GM12874 (cell line): Measurements from ENCODE around the gene LRRC4.

Source experiments
- TF ChIP-seq, protein P1 (sequence below): IDR thresholded peaks from 2 replicates; pipeline ENCODE4 v1.5.1; 2011; ENCODE audit warnings: low read depth, mild to moderate bottlenecking, control low read depth, low read length, moderate library complexity; ENCODE audit not compliant: insufficient read depth

The LRRC4 gene

DNA sequence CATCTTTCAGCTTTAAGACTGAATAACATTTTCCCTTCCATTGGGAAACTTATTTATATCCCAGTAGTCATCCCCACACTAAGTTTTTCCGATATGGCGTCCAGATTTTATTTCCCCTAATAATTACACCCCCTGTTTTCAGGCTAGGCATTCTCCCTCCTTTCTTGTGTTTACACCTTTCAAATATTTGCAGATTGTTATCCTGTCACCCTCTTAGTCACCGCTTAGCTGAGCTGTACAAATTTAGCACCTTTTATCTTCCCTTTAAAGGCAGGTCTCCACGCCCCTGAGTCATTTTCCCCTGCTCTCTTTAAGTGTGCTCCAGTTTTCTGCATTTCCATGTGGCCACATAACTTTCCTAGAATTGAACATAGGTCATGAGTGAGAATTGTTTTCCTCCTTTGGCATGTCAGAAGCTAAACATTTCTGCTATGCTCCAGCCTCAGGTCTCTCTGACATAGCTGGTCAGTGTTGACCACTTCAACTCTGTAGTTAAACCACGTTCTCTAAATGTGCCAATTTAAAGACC lies 47.4 kb downstream of the LRRC4 start:
- TF ChIP-seq, protein P1, sequence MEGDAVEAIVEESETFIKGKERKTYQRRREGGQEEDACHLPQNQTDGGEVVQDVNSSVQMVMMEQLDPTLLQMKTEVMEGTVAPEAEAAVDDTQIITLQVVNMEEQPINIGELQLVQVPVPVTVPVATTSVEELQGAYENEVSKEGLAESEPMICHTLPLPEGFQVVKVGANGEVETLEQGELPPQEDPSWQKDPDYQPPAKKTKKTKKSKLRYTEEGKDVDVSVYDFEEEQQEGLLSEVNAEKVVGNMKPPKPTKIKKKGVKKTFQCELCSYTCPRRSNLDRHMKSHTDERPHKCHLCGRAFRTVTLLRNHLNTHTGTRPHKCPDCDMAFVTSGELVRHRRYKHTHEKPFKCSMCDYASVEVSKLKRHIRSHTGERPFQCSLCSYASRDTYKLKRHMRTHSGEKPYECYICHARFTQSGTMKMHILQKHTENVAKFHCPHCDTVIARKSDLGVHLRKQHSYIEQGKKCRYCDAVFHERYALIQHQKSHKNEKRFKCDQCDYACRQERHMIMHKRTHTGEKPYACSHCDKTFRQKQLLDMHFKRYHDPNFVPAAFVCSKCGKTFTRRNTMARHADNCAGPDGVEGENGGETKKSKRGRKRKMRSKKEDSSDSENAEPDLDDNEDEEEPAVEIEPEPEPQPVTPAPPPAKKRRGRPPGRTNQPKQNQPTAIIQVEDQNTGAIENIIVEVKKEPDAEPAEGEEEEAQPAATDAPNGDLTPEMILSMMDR, result no peak

DNA sequence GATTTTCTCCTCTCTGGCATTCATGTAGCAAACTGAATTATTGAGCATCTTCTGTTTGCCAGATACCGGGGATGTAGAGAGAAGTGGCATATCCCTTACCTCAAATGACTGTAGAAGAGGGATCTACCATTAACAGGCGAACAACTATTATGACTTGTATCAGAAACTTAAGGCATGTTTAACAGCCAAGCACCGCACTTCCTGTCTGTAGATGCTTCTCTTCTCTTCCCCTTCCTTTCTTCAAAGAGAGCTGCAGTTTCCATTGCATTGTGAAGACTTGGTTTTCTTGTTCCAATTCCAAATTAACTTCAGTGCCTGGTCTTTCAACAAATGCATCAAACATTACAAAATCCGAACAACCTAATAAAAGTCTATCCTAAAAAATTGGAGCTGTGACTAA lies 49.3 kb downstream of the LRRC4 start:
- TF ChIP-seq, protein P1, result no peak

DNA sequence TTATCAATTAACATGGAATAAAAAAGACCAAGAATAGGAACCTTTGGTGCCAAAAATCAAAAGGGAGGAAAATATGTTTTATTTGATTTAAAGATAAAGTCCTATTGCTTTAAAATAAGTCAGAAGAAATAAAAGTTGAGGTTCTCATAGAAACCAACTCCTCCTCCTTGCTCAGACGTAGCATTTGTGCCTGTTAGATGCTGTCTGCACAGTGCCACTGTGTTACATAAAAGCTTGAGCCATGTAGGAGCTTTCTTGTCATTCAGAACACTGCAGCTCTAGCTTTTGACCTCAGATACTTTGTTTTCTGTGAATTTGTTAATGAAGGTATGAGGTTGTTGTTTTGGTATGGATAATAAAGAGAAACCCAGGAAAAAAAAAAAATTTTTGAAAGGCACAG lies 50.3 kb downstream of the LRRC4 start:
- TF ChIP-seq, protein P1, result no peak

DNA sequence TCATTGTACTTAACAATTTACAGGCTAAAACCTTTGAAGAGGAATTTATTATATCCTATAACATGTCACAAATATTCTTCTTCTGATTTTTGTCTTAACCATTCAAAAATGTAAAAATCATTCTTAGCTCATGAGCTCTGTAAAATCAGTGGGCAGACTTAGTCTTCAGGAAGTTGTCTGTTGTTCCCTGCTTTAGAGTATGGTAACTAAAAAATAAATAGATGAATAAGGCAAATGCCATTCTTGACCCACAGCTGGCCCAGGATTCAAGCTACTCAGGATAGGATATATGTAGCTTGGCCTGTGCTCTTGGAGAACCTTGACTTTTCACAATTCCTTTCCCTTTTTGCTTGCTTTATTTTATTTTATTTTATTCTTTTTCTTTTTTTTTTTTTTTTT lies 51.5 kb downstream of the LRRC4 start:
- TF ChIP-seq, protein P1, result no peak

DNA sequence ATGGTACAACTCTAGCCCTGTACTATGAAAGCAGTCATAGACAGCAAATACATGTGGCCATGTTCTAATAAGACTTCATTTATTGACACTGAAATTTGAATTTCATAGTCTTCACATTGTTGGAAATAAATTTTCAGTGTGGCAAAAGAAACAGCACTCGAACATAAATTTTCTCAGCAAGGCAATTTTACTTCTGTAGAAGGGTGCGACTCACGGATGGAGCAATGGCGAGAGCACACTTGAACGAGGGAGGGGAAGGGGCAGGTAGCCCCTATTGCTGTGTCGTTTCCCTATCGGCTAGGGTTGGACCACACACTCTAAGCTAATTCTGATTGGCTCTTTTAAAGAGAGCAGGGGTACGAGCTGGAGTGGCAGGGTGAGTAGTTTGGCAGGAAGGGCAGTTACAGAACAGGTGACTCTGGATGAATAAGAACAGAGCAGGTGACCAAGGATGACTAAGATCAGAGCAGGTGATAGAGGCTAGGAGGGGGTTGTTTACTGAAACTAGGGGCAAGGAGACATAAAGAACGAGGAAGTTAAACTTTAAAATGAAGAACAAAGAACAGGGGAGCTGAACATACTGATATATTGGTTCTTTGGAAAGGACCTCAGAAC lies 52.0 kb downstream of the LRRC4 start:
- TF ChIP-seq, protein P1, result no peak

DNA sequence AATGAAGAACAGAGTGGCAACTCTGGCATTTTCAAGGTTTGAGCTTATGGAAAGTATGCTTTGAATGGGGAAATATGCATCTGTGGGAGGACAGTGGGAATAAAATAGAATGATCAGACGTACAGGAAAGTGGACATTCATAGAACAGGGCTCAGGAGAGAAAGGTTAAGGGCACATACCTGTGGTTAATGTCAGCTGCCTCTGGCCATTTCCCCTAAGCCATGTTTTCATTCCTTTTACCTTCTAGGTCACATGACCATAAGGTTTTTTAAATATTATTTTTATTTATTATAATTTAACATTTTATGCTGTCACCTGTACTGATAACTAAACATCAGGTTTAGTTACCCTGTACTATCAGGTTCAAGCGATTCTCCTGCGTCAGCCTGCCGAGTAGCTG lies 52.8 kb downstream of the LRRC4 start:
- TF ChIP-seq, protein P1, result no peak
